Peyer's patch (tissue), 4 donors: ENCODE data around the gene CDKL5. TPM values are rescaled to one million over a fixed set of nuclear protein-coding genes. Genes with fewer than 3 reads are reported as not detected.

Experiments
- DNase-seq, 3 donors: peaks; one replicate each; pipeline ENCODE4 v3.0.0-alpha.2; 2017 to 2019
- H3K27ac ChIP-seq, 4 donors: fragments of 200-600 bp; sonication (generic); one replicate each; pipeline ENCODE4 v1.5.1; 2016 to 2019
- H3K27me3 ChIP-seq, 2 donors: fragments of 200-600 bp; sonication (generic); one replicate each; pipeline ENCODE4 v1.5.1; 2019
- H3K36me3 ChIP-seq, 3 donors: fragments of 200-600 bp; sonication (generic); one replicate each; pipeline ENCODE4 v1.5.1; 2016 to 2019
- H3K4me1 ChIP-seq, 4 donors: fragments of 200-600 bp; sonication (generic); one replicate each; pipeline ENCODE4 v1.5.1; 2016 to 2019
- H3K4me3 ChIP-seq, 4 donors: fragments of 200-600 bp; sonication (generic); 1 replicate in 3 of 4; 2 replicates in 1 of 4; pipeline ENCODE4 v1.5.1; 2016 to 2019; ENCODE audit warnings: mild to moderate bottlenecking in 1 of 4
- H3K9me3 ChIP-seq, 4 donors: fragments of 200-600 bp; sonication (generic); one replicate each; pipeline ENCODE4 v1.5.1; 2016 to 2019; ENCODE audit warnings: mild to moderate bottlenecking in 1 of 4
- POLR2A ChIP-seq, 2 donors: fragments of 450-650 bp; IDR thresholded peaks; one replicate each; pipeline ENCODE4 v1.5.1; 2017; ENCODE audit warnings: antibody characterized with exemption in 2 of 2, mild to moderate bottlenecking in 2 of 2, moderate library complexity in 2 of 2
- total RNA-seq, 4 donors: library from RNA; depleted of rRNA; stranded (reverse); fragments of >200 nt; gene quantifications; one replicate each; pipeline ENCODE4 v1.1.0, GENCODE V29; 2016
- TF ChIP-seq, protein P1 (sequence below), 6 experiments: fragments of 450-650 bp in 4 of 6; fragments of 200-600 bp in 2 of 6; sonication (generic) in 1 of 6; IDR thresholded peaks; one replicate each; pipeline ENCODE4 v1.5.1; 2017 to 2019; ENCODE audit warnings: antibody characterized with exemption in 6 of 6, mild to moderate bottlenecking in 3 of 6, moderate library complexity in 1 of 6

The CDKL5 gene
- total RNA-seq, 4 donors from 2014 or later: 1.4 to 3.3 (median 2.5) TPM

- TF ChIP-seq POLR2A (IDR thresholded peaks at IDR 0.05): no peak
- TF ChIP-seq, protein P1, sequence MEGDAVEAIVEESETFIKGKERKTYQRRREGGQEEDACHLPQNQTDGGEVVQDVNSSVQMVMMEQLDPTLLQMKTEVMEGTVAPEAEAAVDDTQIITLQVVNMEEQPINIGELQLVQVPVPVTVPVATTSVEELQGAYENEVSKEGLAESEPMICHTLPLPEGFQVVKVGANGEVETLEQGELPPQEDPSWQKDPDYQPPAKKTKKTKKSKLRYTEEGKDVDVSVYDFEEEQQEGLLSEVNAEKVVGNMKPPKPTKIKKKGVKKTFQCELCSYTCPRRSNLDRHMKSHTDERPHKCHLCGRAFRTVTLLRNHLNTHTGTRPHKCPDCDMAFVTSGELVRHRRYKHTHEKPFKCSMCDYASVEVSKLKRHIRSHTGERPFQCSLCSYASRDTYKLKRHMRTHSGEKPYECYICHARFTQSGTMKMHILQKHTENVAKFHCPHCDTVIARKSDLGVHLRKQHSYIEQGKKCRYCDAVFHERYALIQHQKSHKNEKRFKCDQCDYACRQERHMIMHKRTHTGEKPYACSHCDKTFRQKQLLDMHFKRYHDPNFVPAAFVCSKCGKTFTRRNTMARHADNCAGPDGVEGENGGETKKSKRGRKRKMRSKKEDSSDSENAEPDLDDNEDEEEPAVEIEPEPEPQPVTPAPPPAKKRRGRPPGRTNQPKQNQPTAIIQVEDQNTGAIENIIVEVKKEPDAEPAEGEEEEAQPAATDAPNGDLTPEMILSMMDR (IDR thresholded peaks at IDR 0.05): no peak
- Histone ChIP-seq H3K27ac (no peak overlapping the region), H3K4me1 (no peaks in the 10 kb centered on the region), H3K4me3 (no peak overlapping the region), H3K36me3 (no peaks in the 10 kb centered on the region), H3K9me3 (no peaks in the 10 kb centered on the region), H3K27me3 (no peaks in the 10 kb centered on the region)
- no peak for DNase-seq
Observed at GRCh38 chrX:18624599-18624998, 199.2 kb downstream of the CDKL5 start.

GRCh38 chrX:18630934-18631333 is 205.5 kb downstream of the CDKL5 start:
- Histone ChIP-seq H3K4me3 (no peak overlapping the region), H3K9me3 (no peaks in the 10 kb centered on the region), H3K4me1 (no peaks in the 10 kb centered on the region), H3K36me3 (no peaks in the 10 kb centered on the region), H3K27ac (no peak overlapping the region), H3K27me3 (no peaks in the 10 kb centered on the region)
- no peak for DNase-seq
- no peak for TF ChIP-seq POLR2A (IDR thresholded peaks at IDR 0.05)
- TF ChIP-seq, protein P1 (IDR thresholded peaks at IDR 0.05): no peak

DNA sequence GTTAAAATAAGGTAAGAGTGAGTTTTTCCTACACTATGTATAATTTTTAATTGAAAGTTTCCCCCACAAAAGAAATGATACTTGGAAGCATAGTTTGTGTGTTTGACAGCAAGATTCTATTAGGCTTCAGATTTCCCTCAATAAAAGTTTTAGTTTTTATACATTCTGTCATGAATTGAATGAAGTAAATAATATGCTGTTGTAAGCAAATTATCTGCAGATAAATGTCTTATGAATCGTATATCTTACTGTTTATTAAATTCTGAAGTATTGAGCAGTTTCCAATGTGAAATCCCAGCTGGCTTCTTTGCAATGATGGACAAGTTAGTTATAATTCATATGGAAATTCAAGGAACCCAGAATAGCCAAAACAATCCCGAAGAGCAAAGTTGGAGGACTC is 213.0 kb downstream of the CDKL5 start:
- Histone ChIP-seq H3K27me3 (no peaks in the 10 kb centered on the region), H3K4me1 (no peaks in the 10 kb centered on the region), H3K9me3 (no peaks in the 10 kb centered on the region), H3K36me3 (no peaks in the 10 kb centered on the region), H3K4me3 (no peak overlapping the region), H3K27ac (no peak overlapping the region)
- TF ChIP-seq, protein P1 (IDR thresholded peaks at IDR 0.05): no peak
- no peak for TF ChIP-seq POLR2A (IDR thresholded peaks at IDR 0.05)
- no peak for DNase-seq

DNA sequence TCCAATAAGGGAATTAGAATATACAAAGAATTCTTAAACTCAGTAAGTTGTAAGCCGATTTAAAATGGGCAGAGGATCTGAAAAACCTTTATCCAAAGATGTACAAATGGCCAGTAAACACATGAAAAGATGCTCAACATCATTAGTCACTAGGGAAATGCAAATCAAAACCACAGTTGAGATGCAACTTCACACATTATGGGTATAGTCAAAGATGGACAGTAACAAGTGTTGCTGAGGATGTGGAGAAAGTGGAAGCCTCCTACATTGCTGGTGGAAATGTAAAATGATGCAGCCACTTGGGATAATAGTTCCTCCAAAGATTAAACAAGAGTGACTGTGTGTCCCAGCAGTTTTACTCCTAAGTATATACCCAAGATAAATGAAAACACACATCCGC is 213.9 kb downstream of the CDKL5 start:
- Histone ChIP-seq H3K4me1 (no peaks in the 10 kb centered on the region), H3K27ac (no peak overlapping the region), H3K27me3 (no peaks in the 10 kb centered on the region), H3K9me3 (no peaks in the 10 kb centered on the region), H3K4me3 (no peak overlapping the region), H3K36me3 (no peaks in the 10 kb centered on the region)
- no peak for DNase-seq
- TF ChIP-seq, protein P1 (IDR thresholded peaks at IDR 0.05): no peak
- no peak for TF ChIP-seq POLR2A (IDR thresholded peaks at IDR 0.05)

DNA sequence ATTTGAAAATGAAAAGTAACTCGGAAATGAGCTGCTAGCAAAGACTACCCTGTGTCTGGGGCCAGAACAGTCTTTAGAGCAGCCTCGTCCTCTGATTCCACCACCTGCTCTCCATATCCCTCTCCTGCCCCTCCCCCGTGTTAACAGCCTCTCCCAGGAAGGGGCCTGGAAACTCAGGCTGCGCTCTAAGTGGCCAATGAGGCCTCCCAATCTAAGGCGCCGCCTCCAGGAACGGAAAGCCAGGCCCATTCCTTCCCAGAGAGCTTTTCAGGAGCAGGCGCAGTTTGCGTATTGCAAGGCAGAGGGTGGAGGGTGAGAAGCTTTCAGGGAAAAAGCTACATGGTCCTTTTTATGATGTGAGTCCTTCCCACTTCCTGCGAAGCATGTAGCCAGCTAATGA is 215.3 kb downstream of the CDKL5 start:
- no peaks in the 10 kb centered on the region for H3K27me3 ChIP-seq
- no peaks in the 10 kb centered on the region for H3K9me3 ChIP-seq
- no peaks in the 10 kb centered on the region for H3K36me3 ChIP-seq
- no peak overlapping the region for H3K4me3 ChIP-seq
- no peak for TF ChIP-seq POLR2A (IDR thresholded peaks at IDR 0.05)
- TF ChIP-seq, protein P1 (IDR thresholded peaks at IDR 0.05): no peak
- H3K4me1 ChIP-seq: no peaks in the 10 kb centered on the region
- no peak for DNase-seq
- H3K27ac ChIP-seq: no peak overlapping the region

DNA sequence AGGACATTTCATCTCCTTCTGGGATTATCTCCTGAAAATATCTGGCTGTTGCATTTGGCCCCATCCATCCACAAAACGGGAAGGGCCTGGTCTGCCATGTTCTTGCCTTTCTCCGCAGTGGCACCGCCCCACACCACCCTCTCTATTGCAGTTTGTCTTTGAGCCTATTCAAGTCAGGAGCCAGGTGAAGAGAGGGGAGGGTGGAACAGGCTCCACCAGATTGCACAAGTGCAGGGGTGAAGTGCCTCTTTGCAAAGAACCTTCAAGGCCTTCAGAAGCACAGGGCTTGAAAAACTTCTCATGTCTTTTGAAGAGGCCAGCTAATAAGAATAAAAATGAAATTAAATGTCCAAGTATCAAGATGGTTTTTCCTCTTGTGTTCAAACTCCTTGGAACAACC is 217.8 kb downstream of the CDKL5 start:
- H3K27ac ChIP-seq: no peak overlapping the region
- DNase-seq: no peak
- no peaks in the 10 kb centered on the region for H3K36me3 ChIP-seq
- no peaks in the 10 kb centered on the region for H3K4me1 ChIP-seq
- H3K4me3 ChIP-seq: no peak overlapping the region
- no peaks in the 10 kb centered on the region for H3K27me3 ChIP-seq
- no peaks in the 10 kb centered on the region for H3K9me3 ChIP-seq
- TF ChIP-seq POLR2A (IDR thresholded peaks at IDR 0.05): no peak
- TF ChIP-seq, protein P1 (IDR thresholded peaks at IDR 0.05): no peak
